Measurements from ENCODE around the gene MAP3K2.

DNA sequence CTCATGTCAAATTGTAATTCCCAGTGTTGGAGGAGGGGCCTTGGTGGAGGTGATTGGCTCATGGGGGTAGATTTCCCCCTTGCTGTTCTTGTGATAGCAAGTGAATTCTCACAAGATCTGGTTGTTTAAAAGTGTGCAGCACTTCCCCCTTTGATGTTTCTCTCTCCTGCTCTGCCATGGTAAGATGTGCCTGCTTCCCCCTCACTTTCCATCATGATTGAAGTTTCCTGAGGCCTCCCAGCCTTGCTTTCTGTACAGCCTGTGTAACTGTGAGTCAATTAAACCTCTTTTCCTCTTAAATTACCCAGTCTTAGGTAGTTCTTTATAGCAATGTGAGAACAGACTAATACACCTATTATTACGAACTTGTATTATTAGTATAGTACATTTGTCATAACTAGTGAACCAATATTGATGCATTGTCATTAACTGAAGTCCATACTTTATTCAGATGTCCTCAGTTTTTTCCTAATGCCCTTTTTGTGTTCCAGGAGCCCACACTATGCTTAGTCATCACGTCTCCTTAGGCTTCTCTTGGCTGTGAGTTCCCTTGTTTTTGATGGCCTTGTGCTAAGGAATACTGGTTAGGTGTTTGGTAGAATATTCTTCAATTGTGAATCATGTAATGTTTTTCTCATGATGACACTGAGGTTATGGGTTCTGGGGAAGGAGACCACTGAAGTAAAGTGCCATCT lies 4.5 kb upstream of the MAP3K2 start:
- TF ChIP-seq, protein P1, sequence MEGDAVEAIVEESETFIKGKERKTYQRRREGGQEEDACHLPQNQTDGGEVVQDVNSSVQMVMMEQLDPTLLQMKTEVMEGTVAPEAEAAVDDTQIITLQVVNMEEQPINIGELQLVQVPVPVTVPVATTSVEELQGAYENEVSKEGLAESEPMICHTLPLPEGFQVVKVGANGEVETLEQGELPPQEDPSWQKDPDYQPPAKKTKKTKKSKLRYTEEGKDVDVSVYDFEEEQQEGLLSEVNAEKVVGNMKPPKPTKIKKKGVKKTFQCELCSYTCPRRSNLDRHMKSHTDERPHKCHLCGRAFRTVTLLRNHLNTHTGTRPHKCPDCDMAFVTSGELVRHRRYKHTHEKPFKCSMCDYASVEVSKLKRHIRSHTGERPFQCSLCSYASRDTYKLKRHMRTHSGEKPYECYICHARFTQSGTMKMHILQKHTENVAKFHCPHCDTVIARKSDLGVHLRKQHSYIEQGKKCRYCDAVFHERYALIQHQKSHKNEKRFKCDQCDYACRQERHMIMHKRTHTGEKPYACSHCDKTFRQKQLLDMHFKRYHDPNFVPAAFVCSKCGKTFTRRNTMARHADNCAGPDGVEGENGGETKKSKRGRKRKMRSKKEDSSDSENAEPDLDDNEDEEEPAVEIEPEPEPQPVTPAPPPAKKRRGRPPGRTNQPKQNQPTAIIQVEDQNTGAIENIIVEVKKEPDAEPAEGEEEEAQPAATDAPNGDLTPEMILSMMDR (conservative IDR thresholded peaks at IDR 0.05; ENCODE audit: low read depth, low read length): no peak
- no peak for TF ChIP-seq EZH2 (IDR thresholded peaks at IDR 0.05; ENCODE audit: borderline replicate concordance, low read depth, low read length, poor library complexity, severe bottlenecking)

All from A673 (cell line).